ENCODE data around the gene RHBG.

The RHBG gene

DNA sequence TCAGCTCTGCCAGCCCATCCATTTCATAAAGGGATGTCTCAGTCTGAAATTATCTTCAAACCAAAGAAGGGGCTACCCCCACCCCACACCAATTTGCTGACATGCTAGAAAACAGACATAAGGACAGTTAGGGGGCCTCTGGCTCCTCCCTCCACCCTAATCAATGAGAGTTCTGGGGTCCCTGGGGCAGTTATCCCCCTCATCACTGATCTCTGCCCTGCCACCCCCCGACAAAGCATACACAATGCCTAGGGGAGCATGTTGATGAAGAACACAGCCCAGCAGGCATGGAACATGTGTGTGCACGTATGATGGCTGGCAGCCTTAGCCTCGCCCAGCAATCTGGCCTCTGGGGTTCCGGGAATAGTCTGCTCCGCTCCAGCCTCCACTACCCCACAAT lies 58.9 kb downstream of the RHBG start:
- DNase-seq (ENCODE audit: low read depth): no peak

DNA sequence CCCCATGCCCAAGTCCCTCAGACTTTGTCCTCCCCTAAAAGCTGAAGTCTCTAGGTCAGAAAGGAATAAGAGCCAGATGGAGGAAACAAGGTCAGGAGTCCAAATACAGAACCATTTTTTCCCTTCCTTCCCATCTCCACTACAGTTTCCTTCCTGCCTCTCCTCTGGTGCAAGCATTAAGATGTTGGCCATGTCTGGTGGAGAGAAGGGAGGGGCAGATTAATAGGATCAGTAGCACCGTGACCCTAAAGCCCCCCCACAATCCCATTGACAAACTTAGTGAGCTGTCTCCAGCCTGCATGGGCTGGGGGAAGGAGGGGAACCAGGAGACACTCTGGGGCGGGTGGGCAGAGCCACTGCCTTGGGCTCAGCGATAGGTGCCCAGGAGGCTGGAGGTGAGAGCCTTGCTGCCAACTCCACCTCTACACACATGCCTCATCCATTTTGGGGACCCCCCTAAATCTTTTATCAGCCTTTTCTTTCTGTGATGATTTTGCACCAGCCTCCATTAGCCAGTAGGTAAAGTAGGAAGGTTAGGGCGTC lies 59.8 kb downstream of the RHBG start:
- no peak for DNase-seq (ENCODE audit: low read depth)

- DNase-seq (ENCODE audit: low read depth): no peak
Observed at GRCh38 chr1:156429313-156430060, 60.5 kb downstream of the RHBG start.

DNA sequence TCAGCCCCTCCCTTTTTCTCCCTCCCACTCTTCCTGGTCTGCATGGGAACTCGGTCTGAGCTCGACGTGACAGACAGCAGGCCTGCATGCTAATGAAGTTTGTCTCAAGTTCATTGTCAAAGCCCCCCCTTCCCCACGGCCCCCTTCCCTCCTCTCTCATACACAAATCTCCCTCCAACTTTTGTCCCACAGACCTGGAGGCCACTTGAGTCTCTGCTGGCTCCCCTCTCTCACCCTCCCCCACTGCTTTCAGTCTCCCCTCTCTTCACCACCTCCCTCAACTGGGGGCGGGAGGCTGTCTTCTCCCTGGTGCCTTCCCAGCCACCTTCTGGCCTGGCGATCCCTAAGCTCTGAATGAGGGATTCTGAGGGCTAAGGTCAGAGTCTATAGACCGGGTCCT lies 61.3 kb downstream of the RHBG start:
- no peak for DNase-seq (ENCODE audit: low read depth)

DNA sequence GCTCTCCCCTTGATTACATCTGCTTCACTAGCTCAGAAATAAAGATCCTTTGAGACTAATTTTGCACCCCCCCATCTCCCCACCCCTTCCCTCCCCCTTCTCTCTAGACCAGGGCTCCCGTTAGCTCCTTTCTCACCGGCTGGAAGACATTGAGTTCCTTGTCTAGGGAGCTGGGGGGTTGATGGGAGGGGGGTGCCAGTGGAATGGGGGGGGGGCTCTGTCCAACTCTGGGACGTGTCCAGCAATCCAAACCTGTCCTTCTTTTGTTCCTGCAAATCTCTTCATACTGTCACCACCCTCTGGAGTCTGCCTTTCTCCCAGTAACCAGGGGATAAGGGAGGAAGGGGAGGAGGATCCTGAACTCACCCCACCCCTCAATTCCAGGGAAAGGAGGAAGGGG lies 61.9 kb downstream of the RHBG start:
- DNase-seq (ENCODE audit: low read depth): no peak

DNA sequence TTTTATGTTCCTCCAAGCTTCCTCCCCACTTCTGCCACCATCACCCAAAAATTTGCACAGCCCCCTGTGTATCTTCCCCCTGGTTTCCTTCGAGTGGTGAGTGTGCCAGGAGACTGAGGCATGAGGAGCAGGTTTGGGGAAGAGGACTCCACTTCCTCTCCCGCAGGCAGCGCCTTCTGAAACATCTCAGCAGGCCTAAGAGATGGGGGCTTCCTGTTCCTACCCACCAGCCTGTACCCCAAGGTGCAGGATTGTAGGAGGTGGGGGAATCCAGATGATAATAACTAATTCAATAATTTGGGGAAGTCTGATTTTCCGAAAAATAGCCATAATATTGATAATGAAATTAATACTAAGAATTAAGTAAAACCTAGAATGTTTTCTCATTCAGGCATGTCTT lies 62.4 kb downstream of the RHBG start:
- no peak for DNase-seq (ENCODE audit: low read depth)

DNA sequence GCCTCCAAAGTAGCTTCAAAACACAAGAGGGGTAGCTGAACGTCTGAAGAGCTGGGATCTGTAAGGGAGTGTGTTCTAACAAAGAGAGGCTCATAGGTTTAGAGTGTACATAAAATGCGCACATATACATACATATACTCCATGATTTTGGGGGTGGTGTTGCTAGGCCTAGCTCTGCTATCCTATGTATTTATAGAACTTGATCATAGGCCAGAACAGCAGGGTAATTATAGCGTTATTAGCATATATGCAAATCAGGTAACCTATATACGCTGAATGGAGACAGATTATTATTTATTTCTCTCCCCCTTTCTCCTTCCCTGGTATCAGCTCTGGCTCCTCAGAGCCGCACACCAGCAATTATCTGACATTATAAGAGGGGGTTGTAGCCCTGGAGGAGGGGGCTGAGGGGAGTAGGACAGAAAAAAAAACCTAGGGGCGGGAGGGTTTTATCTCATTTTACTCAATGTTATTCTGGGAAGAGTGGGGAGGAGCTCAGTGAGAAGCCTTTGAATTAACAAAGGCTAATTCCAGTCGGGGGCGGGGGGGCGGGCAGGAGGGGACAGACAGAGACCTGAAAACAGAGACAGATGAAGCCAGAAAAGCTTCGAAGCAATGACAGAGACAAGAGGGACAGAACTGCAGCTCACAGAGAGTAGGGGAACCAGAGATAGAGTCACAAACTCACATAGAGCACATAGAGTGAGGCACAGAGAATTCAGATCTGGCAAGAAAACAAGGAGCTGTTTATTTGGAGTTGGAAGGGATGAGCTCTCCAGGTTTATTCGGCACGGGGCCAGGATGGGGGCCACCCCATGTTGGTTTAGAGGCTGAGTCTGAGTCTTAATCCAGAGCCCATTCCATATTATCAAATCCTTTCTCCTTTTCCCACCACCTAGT lies 63.0 kb downstream of the RHBG start:
- no peak for DNase-seq (ENCODE audit: low read depth)

DNA sequence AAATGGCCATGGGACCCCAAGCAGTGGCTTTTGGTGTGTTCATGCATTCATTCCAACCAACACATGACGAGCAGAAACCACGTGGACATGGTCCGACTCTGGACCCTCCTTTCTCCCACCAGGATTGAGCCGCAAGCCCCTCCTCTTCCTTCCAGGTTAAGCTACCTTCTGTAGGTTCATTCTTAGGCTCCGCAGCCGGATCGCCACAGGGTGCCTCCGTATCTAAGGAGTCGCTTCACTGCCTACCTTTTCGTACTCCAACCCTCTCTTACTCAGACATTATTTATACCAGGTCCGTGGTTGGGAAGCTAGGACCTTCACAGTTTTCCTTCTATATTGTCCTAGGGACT lies 63.6 kb downstream of the RHBG start:
- no peak for DNase-seq (ENCODE audit: low read depth)

GRCh38 chr1:156433032-156433431 lies 64.0 kb downstream of the RHBG start:
- no peak for DNase-seq (ENCODE audit: low read depth)

- DNase-seq (ENCODE audit: low read depth): no peak
Observed at GRCh38 chr1:156433602-156434001, 64.6 kb downstream of the RHBG start.
